ENCODE data around the gene C4orf50.

Gene C4orf50

DNA sequence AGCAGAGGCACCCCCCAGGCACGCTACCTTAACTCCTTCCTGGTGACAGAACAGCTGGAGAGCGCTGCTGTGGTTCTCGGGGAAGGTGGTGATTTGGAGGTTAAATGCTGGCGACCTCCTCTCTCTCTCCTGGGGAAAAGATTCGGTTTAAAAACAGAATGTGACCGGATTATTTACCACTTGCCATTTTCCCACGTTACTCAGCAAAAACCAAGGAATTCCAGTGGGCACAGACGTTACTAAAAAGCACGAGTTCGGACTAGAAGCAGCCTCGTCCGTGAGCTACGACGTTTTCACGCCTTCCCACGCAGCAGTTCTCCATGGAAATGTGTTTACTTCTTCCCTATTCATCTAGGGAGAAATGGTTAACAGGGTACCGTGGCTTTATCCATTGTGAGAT, 32.3 kb upstream of the C4orf50 start:
- TF ChIP-seq GATA1 (IDR thresholded peaks at IDR 0.05; ENCODE audit: low read depth, low read length), result no peak
- no peak for TF ChIP-seq POLR2A (IDR thresholded peaks at IDR 0.05; ENCODE audit: low read length)
- DNase-seq, result no peak

DNA sequence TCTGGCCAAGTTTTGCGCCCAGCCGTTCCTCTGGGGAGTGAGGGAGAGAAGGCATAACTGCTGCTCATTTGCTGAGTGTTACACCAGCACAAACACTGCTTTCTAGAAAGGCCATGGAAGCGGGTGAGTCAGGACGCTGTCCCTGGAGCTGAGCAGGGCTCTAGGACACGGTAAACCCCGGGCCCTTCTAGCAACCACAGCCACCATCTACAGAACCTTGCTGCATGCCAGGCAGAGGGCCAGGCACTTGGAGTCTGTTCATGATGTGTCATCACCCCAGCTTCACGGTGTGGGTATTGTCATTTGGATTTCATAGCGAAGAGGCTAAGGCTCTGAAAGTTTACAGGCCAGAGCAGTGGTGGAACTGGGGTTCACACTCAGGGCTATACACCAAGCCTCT, 31.8 kb upstream of the C4orf50 start:
- no peak for DNase-seq
- TF ChIP-seq POLR2A (IDR thresholded peaks at IDR 0.05; ENCODE audit: low read length), result no peak
- TF ChIP-seq GATA1 (IDR thresholded peaks at IDR 0.05; ENCODE audit: low read depth, low read length), result no peak

DNA sequence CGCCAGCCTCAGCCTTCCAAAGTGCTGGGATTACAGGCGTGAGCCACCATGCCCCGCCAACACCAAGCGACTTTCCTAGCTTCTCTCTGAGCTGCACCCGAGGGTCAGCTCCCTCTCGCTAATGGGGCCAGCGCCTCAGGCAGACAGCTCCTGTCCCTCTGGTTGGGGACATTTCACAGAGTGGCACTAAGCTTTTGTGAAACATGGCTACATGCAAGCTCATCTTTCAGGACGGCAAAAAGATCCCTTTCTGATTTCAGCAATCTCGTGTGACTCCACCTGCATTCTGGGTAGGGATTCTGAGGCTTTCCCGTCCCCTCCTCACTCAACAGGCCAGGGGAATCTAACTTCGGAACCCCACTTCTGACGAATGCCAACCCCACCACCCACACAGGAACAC, 31.0 kb upstream of the C4orf50 start:
- no peak for DNase-seq
- no peak for TF ChIP-seq GATA1 (IDR thresholded peaks at IDR 0.05; ENCODE audit: low read depth, low read length)
- TF ChIP-seq POLR2A (IDR thresholded peaks at IDR 0.05; ENCODE audit: low read length), result no peak

DNA sequence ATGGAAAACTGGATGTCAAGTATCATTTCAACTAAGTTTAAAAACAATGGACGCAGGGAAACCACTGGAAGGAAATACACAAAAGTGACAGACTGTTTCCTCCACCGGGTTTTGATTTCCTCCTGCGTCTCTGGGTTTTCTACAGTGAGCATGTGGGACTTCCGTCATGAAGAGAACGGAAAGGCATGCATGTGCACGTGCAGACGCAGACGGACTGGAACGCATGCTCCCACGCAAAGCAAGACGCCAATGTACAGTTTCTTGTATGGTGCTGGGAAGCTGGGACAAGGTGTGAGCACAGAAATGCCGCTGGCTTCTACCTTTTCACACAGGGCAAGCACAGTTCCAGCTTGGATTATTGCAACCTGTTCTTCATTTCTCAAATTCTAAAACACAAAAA, 30.3 kb upstream of the C4orf50 start:
- TF ChIP-seq POLR2A (IDR thresholded peaks at IDR 0.05; ENCODE audit: low read length), result no peak
- no peak for TF ChIP-seq GATA1 (IDR thresholded peaks at IDR 0.05; ENCODE audit: low read depth, low read length)
- no peak for DNase-seq

DNA sequence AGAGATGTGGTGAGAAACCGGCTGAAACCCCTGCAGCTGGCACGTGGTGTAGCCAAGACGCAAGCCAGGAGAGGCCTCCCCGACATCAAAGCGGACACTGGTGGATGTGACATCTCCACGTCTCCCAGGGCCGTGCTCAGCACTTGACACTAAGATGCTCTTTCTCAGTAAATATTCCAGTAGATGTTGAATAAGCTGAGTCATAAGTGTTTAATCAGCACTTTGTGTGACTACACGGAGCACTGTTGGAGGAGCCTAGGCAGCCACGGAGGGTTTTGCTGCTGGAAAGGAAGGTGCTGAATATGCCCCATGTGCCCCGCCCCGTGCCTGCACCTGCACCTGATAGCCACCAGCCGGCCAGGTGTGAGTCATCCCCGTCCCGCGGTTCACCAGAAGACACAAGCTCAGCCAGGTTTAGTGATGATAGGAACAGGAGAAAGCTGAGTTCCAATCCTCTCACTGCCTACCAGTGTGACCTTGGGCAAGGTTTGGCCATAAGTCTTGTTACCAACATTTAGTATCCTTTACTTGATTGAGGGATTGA, 29.0 kb upstream of the C4orf50 start:
- no peak for DNase-seq
- TF ChIP-seq POLR2A (IDR thresholded peaks at IDR 0.05; ENCODE audit: low read length) (no peak), GATA1 (IDR thresholded peaks at IDR 0.05; ENCODE audit: low read depth, low read length) (no peak)

DNA sequence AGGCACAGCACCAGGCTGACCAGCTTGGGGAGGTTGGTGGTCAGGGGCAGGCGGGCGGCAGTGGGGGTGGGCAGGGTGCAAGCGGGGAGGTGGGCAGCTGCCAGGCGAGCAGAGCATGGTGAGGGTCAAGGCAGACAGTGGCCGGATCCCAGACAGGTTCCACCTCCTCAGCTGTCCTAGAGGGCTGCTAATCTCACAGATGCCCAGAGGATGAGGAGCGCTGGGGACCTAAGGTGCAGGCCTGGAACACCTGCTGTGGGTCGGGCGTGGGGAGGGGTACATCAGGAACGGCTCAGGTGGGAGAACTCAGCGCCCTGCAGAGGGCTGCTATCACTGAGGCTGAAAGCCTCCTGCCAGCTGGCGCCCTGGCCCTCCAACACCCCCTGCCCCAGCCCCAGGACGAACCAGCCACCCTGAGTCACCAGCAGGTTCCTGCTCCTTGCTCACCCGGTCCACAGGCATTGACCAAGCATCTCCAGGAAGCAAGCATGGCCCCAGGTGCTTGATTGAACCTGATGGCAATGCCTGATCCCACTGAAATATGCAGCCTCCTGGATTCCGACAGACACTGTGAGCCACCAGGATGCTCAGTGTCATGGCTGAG, 28.4 kb upstream of the C4orf50 start:
- TF ChIP-seq POLR2A (IDR thresholded peaks at IDR 0.05; ENCODE audit: low read length), result no peak
- no peak for TF ChIP-seq GATA1 (IDR thresholded peaks at IDR 0.05; ENCODE audit: low read depth, low read length)
- DNase-seq, result no peak

DNA sequence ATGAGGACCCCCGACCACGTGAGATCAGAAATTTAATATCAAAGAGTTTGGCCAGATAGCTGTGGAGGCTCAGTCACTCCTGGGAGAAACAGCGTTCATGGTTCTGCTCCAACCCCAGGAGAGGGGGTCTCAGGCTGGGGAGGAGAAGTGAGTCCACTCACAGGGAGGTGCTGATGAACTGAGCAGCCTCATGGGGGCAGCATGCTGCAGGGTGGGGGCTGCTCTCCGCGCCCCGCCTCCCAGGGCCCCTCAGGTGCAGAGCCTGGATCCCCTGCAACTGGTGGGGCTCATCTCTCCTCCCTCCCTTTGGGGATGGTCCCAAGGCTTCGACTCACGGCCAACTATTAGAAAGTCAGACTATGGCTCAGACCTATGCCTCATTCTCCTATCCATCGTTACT, 26.6 kb upstream of the C4orf50 start:
- TF ChIP-seq POLR2A (IDR thresholded peaks at IDR 0.05; ENCODE audit: low read length), result no peak
- TF ChIP-seq GATA1 (IDR thresholded peaks at IDR 0.05; ENCODE audit: low read depth, low read length), result no peak
- no peak for DNase-seq

DNA sequence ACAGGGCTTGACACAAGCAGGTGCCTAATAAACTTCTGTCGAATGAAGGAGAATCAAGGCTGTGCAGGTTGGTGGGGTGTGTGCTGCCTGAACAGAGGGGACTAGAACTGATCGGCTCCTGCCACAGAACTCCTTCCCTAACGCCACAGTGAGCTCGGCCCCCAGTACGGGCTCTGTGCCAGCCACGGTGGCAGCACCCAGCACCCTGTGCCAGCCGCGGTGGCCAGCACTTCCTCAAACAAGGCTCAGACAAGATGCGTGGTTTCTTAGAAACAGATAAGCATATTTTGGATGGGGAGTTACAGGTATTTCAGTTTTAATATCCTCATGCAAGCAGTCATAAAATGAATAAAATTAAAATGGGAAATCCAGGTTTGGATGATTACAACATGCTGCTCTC, 26.0 kb upstream of the C4orf50 start:
- DNase-seq, result no peak
- TF ChIP-seq GATA1 (IDR thresholded peaks at IDR 0.05; ENCODE audit: low read depth, low read length), result no peak
- TF ChIP-seq POLR2A (IDR thresholded peaks at IDR 0.05; ENCODE audit: low read length), result no peak

DNA sequence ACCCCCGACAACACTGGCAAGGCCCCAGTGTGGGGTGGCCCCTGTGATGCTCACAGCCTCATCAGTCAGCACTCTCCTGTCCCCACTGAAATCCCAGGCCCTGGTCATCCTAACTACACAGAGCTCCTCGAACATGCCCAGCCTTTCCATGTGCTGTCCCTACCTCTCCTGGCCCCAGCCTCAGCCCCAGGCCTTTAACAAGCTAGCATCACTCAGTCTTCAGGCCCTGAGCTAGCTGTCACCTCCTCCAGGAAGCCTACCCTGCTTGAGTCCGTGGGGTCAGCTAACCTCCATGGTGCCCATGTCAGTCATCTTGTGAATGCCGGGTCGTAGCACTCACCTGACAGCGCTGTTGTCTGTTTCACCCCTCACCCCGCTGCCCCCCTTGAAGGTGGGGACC, 25.6 kb upstream of the C4orf50 start:
- DNase-seq, result no peak
- no peak for TF ChIP-seq POLR2A (IDR thresholded peaks at IDR 0.05; ENCODE audit: low read length)

DNA sequence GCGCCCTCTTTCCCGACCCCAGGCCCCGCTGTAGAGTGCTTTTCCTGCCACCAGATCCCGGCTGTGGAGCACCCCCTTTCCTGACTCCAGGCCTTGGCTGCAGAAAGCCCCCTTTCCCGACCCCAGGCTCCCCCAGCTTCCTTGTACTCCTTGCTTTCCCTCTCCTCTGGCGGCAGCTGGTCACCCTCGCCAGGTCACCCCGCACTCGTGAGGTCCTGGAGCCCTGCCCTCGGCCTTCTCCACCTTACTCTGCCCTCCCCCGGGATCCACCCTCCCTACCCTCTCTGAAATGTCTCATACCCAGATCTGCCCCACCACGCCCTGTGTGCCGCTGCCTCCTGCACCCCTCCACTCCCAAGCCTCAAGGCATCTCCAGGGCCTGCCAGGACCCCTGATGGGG, 25.0 kb upstream of the C4orf50 start:
- no peak for TF ChIP-seq POLR2A (IDR thresholded peaks at IDR 0.05; ENCODE audit: low read length)
- TF ChIP-seq GATA1 (IDR thresholded peaks at IDR 0.05; ENCODE audit: low read depth, low read length), result no peak
- DNase-seq, result no peak

DNA sequence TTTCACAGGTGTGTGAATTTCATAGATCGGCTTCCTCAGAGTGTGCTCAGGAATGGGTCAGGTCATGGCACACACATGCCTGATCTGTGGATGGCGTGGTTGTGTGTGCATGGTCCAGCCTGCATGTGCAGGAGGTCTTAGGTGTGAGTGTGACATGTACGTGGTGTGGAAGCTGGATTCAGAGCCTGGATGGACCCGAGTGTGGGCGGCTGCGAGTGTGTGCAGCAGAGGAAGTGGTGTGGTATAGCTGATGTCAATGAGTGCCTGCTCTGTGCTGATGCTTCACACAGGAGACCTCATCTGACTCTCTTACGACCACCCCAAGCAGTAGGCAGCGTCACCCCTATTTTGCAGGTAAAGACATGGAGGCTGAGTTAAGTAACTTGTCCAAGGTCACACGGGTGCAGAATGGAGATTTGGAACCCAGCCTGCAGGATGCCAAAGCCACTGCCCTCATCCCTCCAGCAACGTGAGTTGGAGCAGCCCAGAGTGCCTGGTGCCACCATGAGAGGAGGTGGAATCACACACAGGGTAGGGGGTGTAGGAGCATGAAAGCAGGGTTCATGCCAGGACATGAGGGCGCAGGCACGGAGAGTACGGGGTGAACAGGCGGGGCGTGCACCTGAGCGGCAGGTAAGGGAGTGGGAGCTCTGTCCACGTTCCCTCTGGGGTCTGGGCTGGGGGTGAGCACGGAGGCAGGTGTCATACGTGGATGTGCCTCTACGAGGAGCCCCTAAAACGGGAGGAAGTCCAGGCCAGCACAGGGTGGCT, 24.2 kb upstream of the C4orf50 start:
- no peak for DNase-seq
- no peak for TF ChIP-seq POLR2A (IDR thresholded peaks at IDR 0.05; ENCODE audit: low read length)

DNA sequence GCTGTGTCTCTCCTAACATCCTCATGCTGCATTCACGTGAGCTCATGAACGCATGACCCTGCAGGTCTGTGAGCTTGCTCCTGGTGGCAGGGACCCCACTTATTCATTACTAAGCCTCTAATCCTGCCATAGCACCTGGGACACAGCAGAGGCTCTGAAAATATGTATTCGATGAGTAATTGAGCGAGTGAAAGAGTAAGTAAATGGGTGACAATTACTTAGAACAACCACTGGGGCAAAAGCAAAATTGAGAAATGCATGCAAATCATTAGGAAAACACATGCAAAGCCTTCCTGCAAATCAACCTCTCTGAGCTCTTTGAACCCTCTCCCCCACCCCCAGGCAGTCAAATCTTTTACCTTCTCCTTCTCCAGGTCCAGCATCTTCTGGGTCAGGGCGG, 23.6 kb upstream of the C4orf50 start:
- no peak for DNase-seq
- TF ChIP-seq POLR2A (IDR thresholded peaks at IDR 0.05; ENCODE audit: low read length) (no peak), GATA1 (IDR thresholded peaks at IDR 0.05; ENCODE audit: low read depth, low read length) (no peak)

DNA sequence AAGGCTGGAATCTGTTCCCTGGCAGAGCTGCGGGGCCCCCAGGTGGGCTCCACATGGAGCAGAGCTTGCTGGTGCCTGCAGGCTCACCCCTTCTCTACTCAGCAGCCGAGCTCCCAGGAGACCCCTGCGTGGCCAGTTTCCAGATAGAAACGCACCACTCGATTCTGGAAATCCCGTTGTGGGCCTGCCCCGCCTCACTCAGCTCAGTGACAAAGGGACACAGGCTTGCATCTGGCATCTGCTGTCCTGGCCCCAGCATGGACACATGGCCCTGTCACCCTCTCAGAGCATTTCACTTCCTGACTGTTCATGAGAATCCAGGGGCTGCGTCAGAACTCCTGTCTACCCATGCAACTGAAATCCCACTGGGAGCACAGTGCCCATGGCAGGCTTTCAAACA, 20.5 kb upstream of the C4orf50 start:
- no peak for DNase-seq
- TF ChIP-seq POLR2A (IDR thresholded peaks at IDR 0.05; ENCODE audit: low read length), result no peak
- TF ChIP-seq GATA1 (IDR thresholded peaks at IDR 0.05; ENCODE audit: low read depth, low read length), result no peak

DNA sequence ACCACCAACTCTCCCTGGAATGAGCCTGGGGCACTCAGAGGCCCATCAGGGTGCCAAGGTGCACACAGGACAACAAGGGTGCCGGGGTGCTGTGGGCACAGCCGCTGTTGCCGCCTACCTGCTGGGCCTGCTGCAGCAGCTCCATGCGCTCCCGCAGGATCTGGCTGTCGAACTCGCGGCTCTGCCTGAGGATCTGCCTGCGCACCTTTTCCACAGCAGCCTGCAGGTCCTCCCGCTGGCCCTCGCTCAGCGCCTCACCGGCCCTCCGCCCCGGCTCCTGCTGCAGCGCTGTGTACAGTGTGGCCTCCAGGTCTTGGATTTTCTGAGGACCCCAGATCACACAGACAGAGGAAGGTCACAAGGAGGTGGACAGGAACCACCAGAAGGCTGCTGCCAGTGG, 17.6 kb upstream of the C4orf50 start:
- TF ChIP-seq GATA1 (IDR thresholded peaks at IDR 0.05; ENCODE audit: low read depth, low read length) (no peak), POLR2A (IDR thresholded peaks at IDR 0.05; ENCODE audit: low read length) (no peak)
- no peak for DNase-seq

DNA sequence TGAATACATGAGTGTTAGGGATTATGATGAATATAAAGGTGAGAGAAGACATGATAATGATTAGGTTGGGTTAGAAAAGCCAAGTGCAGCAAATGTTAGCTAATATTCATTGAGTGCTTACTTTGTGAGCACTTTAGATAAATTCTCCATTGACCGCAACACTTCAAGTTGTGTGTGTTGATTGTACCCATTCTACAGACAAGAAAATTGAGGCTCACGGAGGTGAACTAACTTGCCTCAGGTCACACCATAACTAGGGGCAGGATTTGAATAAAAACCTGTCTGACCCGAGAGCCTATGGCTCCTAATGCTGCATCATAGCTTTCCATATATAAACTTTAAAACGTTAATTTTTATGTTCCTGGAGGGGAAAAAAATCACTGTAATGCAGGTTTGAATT, 15.2 kb upstream of the C4orf50 start:
- no peak for DNase-seq
- no peak for TF ChIP-seq POLR2A (IDR thresholded peaks at IDR 0.05; ENCODE audit: low read length)
- TF ChIP-seq GATA1 (IDR thresholded peaks at IDR 0.05; ENCODE audit: low read depth, low read length), result no peak

Data from erythroblast (primary cell).